HepG2 (cell line): Measurements from ENCODE around the gene ASPRV1. TPM values are rescaled to one million over a fixed set of nuclear protein-coding genes. Genes with fewer than 3 reads are reported as not detected.

ENCODE experiments used
- ATAC-seq: fragments of 200-7000 bp; cut with Tn5 transposase; 3 replicates; pipeline ENCODE4 v1.9.1; 2020; ENCODE audit warnings: mild to moderate bottlenecking, moderate library complexity
- BruUV-seq: library from RNA; stranded (reverse); fragments of 400-500 nt; replicated peaks from 2 replicates; lab custom pipeline; 2021; lab: Mats Ljungman, UMichigan
- CTCF ChIA-PET: fragments of 300-600 bp; formaldehyde crosslinking; extraction: SDS; loops from one replicate; lab custom pipeline; 2021; ENCODE audit warnings: low total read pairs, inconsistent platforms, low intra/inter-chr PET ratio; lab: Yijun Ruan, JAX
- POLR2A ChIA-PET: fragments of 350-600 bp; sonication (Branson Sonifier 250); formaldehyde crosslinking; loops from one replicate; lab custom pipeline; 2020; ENCODE audit warnings: antibody characterized with exemption, inconsistent platforms; lab: Yijun Ruan, JAX
- DNase-seq: peaks from one replicate; pipeline ENCODE4 v3.0.0-alpha.2; 2015; ENCODE audit warnings: low spot score
- FAIRE-seq: peaks from 3 replicates; lab custom pipeline; 2011; peaks lifted over from hg19 to GRCh38; lab: Jason Lieb, UNC
- H2AFZ ChIP-seq: one replicate; pipeline ENCODE4 v1.6.1; 2011; ENCODE audit warnings: low read length, inconsistent platforms
- H3K27ac ChIP-seq: fragments of 300-600 bp; 3 replicates; pipeline ENCODE4 v1.8.0; 2011; ENCODE audit warnings: mixed run types, mild to moderate bottlenecking, mixed read lengths, low read length, inconsistent platforms; ENCODE audit not compliant: insufficient read depth; ENCODE audit errors: extremely low read length
- H3K27me3 ChIP-seq, 2 experiments: fragments of 200-600 bp in 1 of 2; 2 replicates in 1 of 2; 3 replicates in 1 of 2; pipeline versions ENCODE4 v1.6.0 to v1.8.0; 2011; ENCODE audit warnings: low read length in 2 of 2, mild to moderate bottlenecking in 2 of 2, moderate library complexity in 2 of 2, inconsistent platforms in 1 of 2; ENCODE audit not compliant: insufficient read depth in 2 of 2, control insufficient read depth in 1 of 2
- H3K36me3 ChIP-seq, 2 experiments: fragments of 200-600 bp in 1 of 2; replicated peaks in 1 of 2; 2 replicates in 1 of 2; 3 replicates in 1 of 2; pipeline versions ENCODE4 v1.5.1 to v1.8.0; 2011; ENCODE audit warnings: low read length in 2 of 2, inconsistent platforms in 1 of 2; ENCODE audit not compliant: insufficient read depth in 2 of 2, control insufficient read depth in 1 of 2
- H3K4me1 ChIP-seq: 2 replicates; pipeline ENCODE4 v1.5.1; 2012; ENCODE audit warnings: low read length, inconsistent platforms; ENCODE audit not compliant: insufficient read depth
- H3K4me2 ChIP-seq: 2 replicates; pipeline ENCODE4 v1.6.0; 2011; ENCODE audit warnings: low read depth, low read length, inconsistent platforms
- H3K4me3 ChIP-seq, 3 experiments: fragments of 200-600 bp in 1 of 3; sonication (generic), shearing (Covaris generic) in 1 of 3; replicated peaks in 1 of 3; 2 replicates each; pipeline ENCODE4 v1.5.1; 2011 to 2016; ENCODE audit warnings: low read length in 3 of 3, inconsistent platforms in 2 of 3, low read depth in 2 of 3, mild to moderate bottlenecking in 2 of 3, control low read depth in 1 of 3, mixed read lengths in 1 of 3; ENCODE audit not compliant: insufficient read depth in 1 of 3
- H3K79me2 ChIP-seq: one replicate; pipeline ENCODE4 v1.6.1; 2011; ENCODE audit warnings: low read length, inconsistent platforms; ENCODE audit not compliant: insufficient read depth
- H3K9ac ChIP-seq: 2 replicates; pipeline ENCODE4 v1.6.0; 2011; ENCODE audit warnings: mild to moderate bottlenecking, low read depth, low read length, inconsistent platforms; ENCODE audit not compliant: insufficient read depth
- H3K9me3 ChIP-seq: 2 replicates; pipeline ENCODE4 v1.5.1; 2012; ENCODE audit warnings: mild to moderate bottlenecking, low read length
- H4K20me1 ChIP-seq: 2 replicates; pipeline ENCODE4 v1.6.0; 2011; ENCODE audit warnings: inconsistent platforms, mild to moderate bottlenecking, low read length, moderate library complexity; ENCODE audit not compliant: insufficient read depth
- RFX5 ChIP-seq: IDR thresholded peaks from 2 replicates; pipeline ENCODE4 v1.6.1; 2011; ENCODE audit warnings: low read depth, low read length, improper control_type of control experiment
- SKI ChIP-seq: fragments of 450-650 bp; IDR thresholded peaks from one replicate; pipeline ENCODE4 v1.6.1; 2018; ENCODE audit warnings: mild to moderate bottlenecking; ENCODE audit not compliant: partially characterized antibody
- TAF15 ChIP-seq: fragments of 200-400 bp; formaldehyde crosslinking; IDR thresholded peaks from one replicate; pipeline ENCODE4 v1.6.1; 2018; ENCODE audit warnings: mild to moderate bottlenecking, low read depth, low read length; ENCODE audit not compliant: poor library complexity, severe bottlenecking
- ZNF263 ChIP-seq: sonication (generic); formaldehyde crosslinking; IDR thresholded peaks from 2 replicates; pipeline ENCODE4 v1.4.0; 2020; ENCODE audit warnings: missing genetic modification reagents
- ZSCAN12 ChIP-seq: sonication (generic); formaldehyde crosslinking; IDR thresholded peaks from 2 replicates; pipeline ENCODE4 v1.9.0; 2021; ENCODE audit warnings: mild to moderate bottlenecking, missing genetic modification reagents
- WGBS: methylation state at CpG from one replicate; pipeline ENCODE4 v1.1.6; 2017; ENCODE audit warnings: low lambda C conversion rate; 5-methylcytosine and 5-hydroxymethylcytosine counted together
- in situ Hi-C: cut with HindIII; loops from 2 replicates; pipeline ENCODE4 v1.10.0; 2017; ENCODE audit warnings: low pct_unique_long_range_greater_than_20kb; ENCODE audit not compliant: extremely low pct_ligation_motif_present
- intact Hi-C: fragments of 100-400 bp; cut with micrococcal nuclease; formaldehyde crosslinking; loops from one replicate; pipeline ENCODE4 v1.10.0; 2022; ENCODE audit not compliant: unreplicated experiment
- polyA plus RNA-seq, 8 experiments: library from polyadenylated mRNA; depleted of rRNA in 3 of 8; stranded (reverse) in 7 of 8; unstranded in 1 of 8; fragments of >200 nt; fragmentation: Illumina TruSeq in 4 of 8; extraction: Trizol in 4 of 8; gene quantifications; 2 replicates each; pipeline versions ENCODE4 v1.2.1 to v1.2.3, GENCODE V29; 2011 to 2016; ENCODE audit warnings: low read depth in 4 of 8, missing spikeins in 1 of 8, mixed read lengths in 1 of 8; ENCODE audit not compliant: insufficient read depth in 1 of 8
- total RNA-seq, 5 experiments: library from RNA; depleted of rRNA; stranded (reverse); fragments of >200 nt; fragmentation: Illumina TruSeq; extraction: Trizol; gene quantifications; 2 replicates each; pipeline ENCODE4 v1.2.3, GENCODE V29; 2016; ENCODE audit warnings: low read depth in 1 of 5
- TF ChIP-seq, protein P1 (sequence below): sonication (generic); formaldehyde crosslinking; IDR thresholded peaks from 2 replicates; pipeline ENCODE4 v1.4.0; 2020; ENCODE audit warnings: missing genetic modification reagents
- TF ChIP-seq, protein P2 (sequence below): sonication (generic); formaldehyde crosslinking; IDR thresholded peaks from 2 replicates; pipeline ENCODE4 v1.5.1; 2020; ENCODE audit warnings: missing genetic modification reagents, mild to moderate bottlenecking, borderline replicate concordance

The ASPRV1 gene
- total and polyA plus RNA-seq, 2 of the 13 experiments (the other 11 are each of a cell fraction or from before 2014, with no cell fraction given) = 0.40 to 0.48 TPM

DNA sequence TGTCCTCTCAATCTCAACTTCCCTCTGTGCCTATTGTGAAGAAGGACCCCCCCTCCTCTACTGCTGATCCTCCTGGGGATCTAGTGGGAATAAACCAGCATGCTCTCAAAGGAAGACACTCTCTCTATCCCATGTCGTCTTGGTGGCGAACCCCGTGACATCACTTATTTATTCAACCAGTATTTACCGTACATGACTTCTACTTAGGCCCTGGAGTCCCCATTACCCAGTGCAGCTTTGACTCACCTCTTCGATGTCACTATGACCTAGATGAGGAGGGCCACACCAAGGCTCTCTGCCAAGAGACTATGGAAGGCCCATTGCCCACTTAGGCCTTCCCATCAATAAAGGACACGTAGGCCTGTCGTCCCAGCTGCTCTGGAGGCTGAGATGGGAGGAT, 16.7 kb downstream of the ASPRV1 start:
- CTCF ChIA-PET = no interaction called here
- FAIRE-seq (no peak), ATAC-seq (no peak), DNase-seq (no peak)
- POLR2A ChIA-PET = interaction anchor here (1.9 to 5.1 kb wide), 3 partner anchors 12 to 30 kb away, joined by 7 to 77 read pairs (median 22); partner anchors contain the start of gene MXD1
- TF ChIP-seq RFX5 (no peak), SKI (no peak), ZNF263 (CRISPR knock-in tag) (no peak), ZSCAN12 (no peak), TAF15 (no peak)
- TF ChIP-seq, protein P1, sequence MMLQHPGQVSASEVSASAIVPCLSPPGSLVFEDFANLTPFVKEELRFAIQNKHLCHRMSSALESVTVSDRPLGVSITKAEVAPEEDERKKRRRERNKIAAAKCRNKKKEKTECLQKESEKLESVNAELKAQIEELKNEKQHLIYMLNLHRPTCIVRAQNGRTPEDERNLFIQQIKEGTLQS = no peak
- TF ChIP-seq, protein P2, sequence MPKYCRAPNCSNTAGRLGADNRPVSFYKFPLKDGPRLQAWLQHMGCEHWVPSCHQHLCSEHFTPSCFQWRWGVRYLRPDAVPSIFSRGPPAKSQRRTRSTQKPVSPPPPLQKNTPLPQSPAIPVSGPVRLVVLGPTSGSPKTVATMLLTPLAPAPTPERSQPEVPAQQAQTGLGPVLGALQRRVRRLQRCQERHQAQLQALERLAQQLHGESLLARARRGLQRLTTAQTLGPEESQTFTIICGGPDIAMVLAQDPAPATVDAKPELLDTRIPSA (CRISPR knock-in tag) = no peak
- no peak overlapping the region for H3K27ac ChIP-seq
- no peaks in the 10 kb centered on the region for H4K20me1 ChIP-seq
- BruUV-seq = no TSS peak
- peaks cover 4 to 7% of the 10 kb centered on the region in 2 experiments; a peak in 4 of 5 replicates for H3K36me3 ChIP-seq
- no peaks in the 10 kb centered on the region for H3K79me2 ChIP-seq
- no peak overlapping the region for H3K9ac ChIP-seq
- WGBS = 96% methylated on average over 7 of the region's 7 CpGs
- H3K9me3 ChIP-seq = no peaks in the 10 kb centered on the region
- no peak overlapping the region for H3K4me2 ChIP-seq
- in situ Hi-C loops (no loop called here), intact Hi-C loops (no loop called here)
- peaks cover 51% of the 10 kb centered on the region for H3K4me1 ChIP-seq
- H3K27me3 ChIP-seq = no peaks in the 10 kb centered on the region
- H3K4me3 ChIP-seq = no peak overlapping the region
- H2AFZ ChIP-seq = no peak overlapping the region
